GM19467 (cell line): ENCODE measurements around the gene GSTM3.

Source experiments
- ATAC-seq: cut with Tn5 transposase; IDR thresholded peaks from one replicate; pipeline ENCODE4 v1.9.1; 2021; ENCODE audit warnings: mild to moderate bottlenecking, moderate library complexity; ENCODE audit not compliant: unreplicated experiment

Gene GSTM3

GRCh38 chr1:109740615-109741373 lies at the start of gene GSTM3:
TSS of gene GSTM3 (minus strand) at chr1:109741038. CDS start at chr1:109740287, 751 bp downstream.
- no peak for ATAC-seq

- ATAC-seq = no peak
These were observed 49.5 kb upstream of the GSTM3 start for GRCh38 chr1:109790329-109790728.

DNA sequence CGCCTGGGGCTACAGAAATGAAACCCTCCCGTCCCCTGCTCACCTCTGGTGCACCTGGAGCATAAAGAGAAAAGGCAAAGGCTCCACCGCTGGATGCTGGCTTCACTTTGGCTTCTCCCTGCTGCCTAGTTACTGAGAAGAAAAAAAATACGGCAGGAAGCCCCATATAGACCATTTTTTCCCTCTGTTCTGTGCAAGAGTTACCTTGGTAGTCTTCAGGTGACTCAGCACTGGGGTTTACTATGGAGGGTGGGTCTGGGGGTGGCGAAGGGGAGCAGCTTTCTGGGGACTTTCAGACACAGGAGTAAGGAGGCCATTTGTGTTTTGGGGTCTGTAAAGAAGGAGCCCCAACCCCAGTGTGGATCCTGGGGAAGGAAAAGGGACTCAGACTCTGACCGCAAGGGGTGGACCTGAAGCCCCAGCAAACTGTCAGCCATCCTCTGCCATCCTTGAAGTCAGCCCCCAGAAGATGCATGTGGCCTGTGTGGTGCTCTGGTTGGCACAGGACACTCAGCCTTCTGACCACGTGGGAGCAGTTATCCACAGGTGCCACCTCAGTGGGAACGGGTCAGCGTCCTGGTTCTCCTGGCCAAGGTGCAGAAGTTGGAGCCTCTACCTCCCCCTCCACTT lies 48.8 kb upstream of the GSTM3 start:
- no peak for ATAC-seq

- ATAC-seq = no peak
These were observed 48.1 kb upstream of the GSTM3 start for GRCh38 chr1:109788695-109789521.

- no peak for ATAC-seq
These were observed 47.2 kb upstream of the GSTM3 start for GRCh38 chr1:109787845-109788601.

GRCh38 chr1:109787211-109787844 lies 46.5 kb upstream of the GSTM3 start:
- ATAC-seq = no peak

DNA sequence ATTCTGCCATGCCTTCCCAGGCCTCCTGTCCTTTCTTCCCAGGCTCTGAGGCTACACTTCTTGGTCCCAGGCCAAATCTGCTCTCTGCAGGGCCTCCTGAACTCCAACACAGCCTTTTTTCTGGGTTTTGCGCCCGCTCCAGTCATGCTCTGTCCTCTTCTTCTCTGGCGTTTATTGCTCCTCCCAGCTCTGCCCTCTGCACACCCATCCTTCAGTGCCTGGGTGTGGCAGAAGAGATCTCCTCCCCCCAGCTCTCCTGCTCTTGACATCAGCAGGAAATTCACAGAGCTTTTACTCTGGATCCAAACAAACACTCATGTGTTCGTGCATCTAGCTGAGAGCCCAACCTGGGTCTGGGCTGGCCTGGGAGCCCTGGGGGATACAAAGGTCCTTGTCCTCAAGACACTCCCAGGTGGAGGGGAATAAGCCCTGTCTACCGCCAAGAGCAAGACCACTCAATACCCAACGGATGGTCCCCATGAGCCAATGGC lies 45.7 kb upstream of the GSTM3 start:
- no peak for ATAC-seq

DNA sequence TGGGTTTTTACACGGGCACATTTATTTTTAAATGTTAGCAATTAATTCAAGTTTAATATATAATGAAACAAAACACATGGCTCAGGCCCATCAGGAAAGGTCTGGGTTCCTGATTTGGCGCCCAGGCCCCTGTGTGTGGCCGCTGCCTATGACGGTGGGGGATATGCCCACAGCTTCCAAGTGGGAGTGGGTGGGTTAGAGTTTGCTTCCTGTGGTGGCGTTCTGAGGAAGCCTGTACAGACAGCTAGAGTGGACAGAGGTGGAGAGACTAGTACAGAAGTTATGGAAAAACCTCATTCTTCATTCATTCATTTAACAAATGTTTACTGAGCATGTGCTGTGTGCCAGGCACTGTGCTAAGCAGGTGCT lies 45.3 kb upstream of the GSTM3 start:
- no peak for ATAC-seq

DNA sequence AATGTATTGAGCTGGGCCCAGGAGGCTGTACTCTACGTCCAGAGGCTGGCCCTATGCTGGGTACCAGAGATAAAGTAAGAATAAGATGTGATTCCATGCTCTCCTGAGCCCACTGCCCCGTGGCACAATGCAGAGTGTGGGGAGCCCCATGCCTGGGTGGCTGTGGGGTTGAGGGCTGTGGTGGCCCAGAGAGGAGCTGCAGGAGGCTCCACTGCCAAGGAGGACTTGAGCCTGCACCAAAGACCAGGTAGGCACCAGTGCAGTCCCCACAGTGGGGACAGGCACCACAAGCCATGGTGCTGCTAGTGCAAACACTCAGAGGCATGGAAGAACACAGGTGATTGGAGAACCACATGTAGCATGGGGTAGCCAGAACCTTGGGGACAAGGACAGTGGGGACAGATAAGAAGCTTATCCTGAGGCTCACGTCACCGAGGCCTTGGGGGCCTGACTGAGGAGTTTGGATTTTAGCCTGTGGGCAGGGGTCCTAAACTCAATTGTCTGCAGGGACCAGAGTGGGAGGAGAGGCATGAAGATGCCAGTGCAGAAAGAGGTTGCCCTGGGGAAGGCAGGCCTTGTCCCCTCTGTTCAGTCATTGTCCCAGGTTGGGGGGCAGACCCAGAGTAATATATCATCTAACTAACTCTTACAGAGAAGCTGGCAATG lies 44.7 kb upstream of the GSTM3 start:
- ATAC-seq = no peak

- ATAC-seq = no peak
These were observed 43.9 kb upstream of the GSTM3 start for GRCh38 chr1:109784551-109785252.

- ATAC-seq = no peak
These were observed 42.6 kb upstream of the GSTM3 start for GRCh38 chr1:109783436-109783835.

GRCh38 chr1:109782927-109783326 lies 42.1 kb upstream of the GSTM3 start:
- ATAC-seq = no peak

DNA sequence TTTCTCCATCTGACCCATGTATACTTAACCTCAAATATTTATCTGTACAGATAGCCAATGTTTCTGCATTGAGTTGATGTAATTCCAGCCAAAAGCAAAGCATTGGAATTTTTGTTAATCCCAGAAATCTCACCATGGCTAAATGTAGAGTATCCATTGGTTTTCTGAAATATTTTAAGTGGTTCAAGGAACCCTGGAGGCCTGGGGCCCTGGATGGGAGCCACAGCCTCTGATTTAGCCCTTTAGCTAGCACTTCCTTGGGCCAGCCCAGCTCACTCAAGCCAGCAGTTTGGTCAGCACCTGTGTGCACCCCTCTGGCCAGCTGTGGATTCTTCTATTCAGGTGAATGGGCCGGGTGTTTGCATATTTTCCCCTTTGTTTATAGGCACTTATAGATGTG lies 41.7 kb upstream of the GSTM3 start:
- ATAC-seq = no peak

GRCh38 chr1:109781806-109782205 lies 41.0 kb upstream of the GSTM3 start:
- ATAC-seq = no peak

- ATAC-seq = no peak
These were observed 40.1 kb upstream of the GSTM3 start for GRCh38 chr1:109780982-109781381.

- no peak for ATAC-seq
These were observed 37.3 kb upstream of the GSTM3 start for GRCh38 chr1:109777980-109778625.

- ATAC-seq = no peak
These were observed 36.6 kb upstream of the GSTM3 start for GRCh38 chr1:109777436-109777835.

- no peak for ATAC-seq
These were observed 36.1 kb upstream of the GSTM3 start for GRCh38 chr1:109776911-109777310.
